Right ventricle myocardium inferior (tissue), 1 donor: ENCODE results near the gene SCNN1B. TPM values are rescaled to one million over a fixed set of nuclear protein-coding genes. Genes with fewer than 3 reads are reported as not detected.
"Not testable (repeated sequence)": the region's sequence is repeated elsewhere in the genome, so short reads cannot be mapped to it uniquely, and the experiment has no call there.

Experiments
- ATAC-seq: fragments of 200-7000 bp; cut with Tn5 transposase; one replicate; pipeline ENCODE4 v1.9.1; 2020; ENCODE audit warnings: mild to moderate bottlenecking, moderate library complexity
- DNase-seq: peaks from one replicate; pipeline ENCODE4 v3.0.0; 2021; ENCODE audit errors: missing footprints
- intact Hi-C: fragments of 100-400 bp; cut with DNase I; formaldehyde crosslinking; loops from one replicate; pipeline ENCODE4 v1.11.0; 2022
- total RNA-seq: library from RNA; stranded (reverse); fragmentation: NEBNext Ultra II Directional; extraction: Animal tissue kit (Norgen Biotek cat#: 25700); gene quantifications from one replicate; pipeline ENCODE4 v1.2.1, GENCODE V29; 2021
- donor health status: DM: no; HTN: yes; CAD: no; lungs with severe emphysema.

The SCNN1B gene
- total RNA-seq, 1 donor from 2014 or later: 0.27 TPM

GRCh38 chr16:23339787-23340186, 37.7 kb downstream of the SCNN1B start:
- intact Hi-C loops: no loop called here
- no peak for ATAC-seq
- no peak for DNase-seq

GRCh38 chr16:23342083-23342640, 40.1 kb downstream of the SCNN1B start:
- DNase-seq: no peak
- ATAC-seq: no peak
- intact Hi-C loops: no loop called here

- ATAC-seq (no peak), DNase-seq (no peak)
- intact Hi-C loops: no loop called here
Observed at GRCh38 chr16:23343643-23344612, 41.8 kb downstream of the SCNN1B start.

- no peak for DNase-seq
- intact Hi-C loops: no loop called here
- ATAC-seq: no peak
Observed at GRCh38 chr16:23345237-23345636, 43.1 kb downstream of the SCNN1B start.

GRCh38 chr16:23348579-23349469, 46.7 kb downstream of the SCNN1B start:
- DNase-seq: no peak
- intact Hi-C loops: no loop called here
- ATAC-seq: no peak

GRCh38 chr16:23351360-23351759, 49.3 kb downstream of the SCNN1B start:
- DNase-seq (no peak), ATAC-seq (no peak)
- intact Hi-C loops: no loop called here

- ATAC-seq: no peak
- DNase-seq: no peak
- intact Hi-C loops: no loop called here
Observed at GRCh38 chr16:23353440-23353839, 51.3 kb downstream of the SCNN1B start.

- ATAC-seq (no peak), DNase-seq (no peak)
- intact Hi-C loops: no loop called here
Observed at GRCh38 chr16:23354246-23354645, 52.1 kb downstream of the SCNN1B start.

- intact Hi-C loops: no loop called here
- ATAC-seq: no peak
- no peak for DNase-seq
Observed at GRCh38 chr16:23355106-23355670, 53.1 kb downstream of the SCNN1B start.

- intact Hi-C loops: no loop called here
- no peak for ATAC-seq
- DNase-seq: no peak
Observed at GRCh38 chr16:23356941-23357340, 54.8 kb downstream of the SCNN1B start.

- intact Hi-C loops: no loop called here
- ATAC-seq (no peak), DNase-seq (no peak)
Observed at GRCh38 chr16:23357761-23358290, 55.7 kb downstream of the SCNN1B start.

GRCh38 chr16:23359092-23359760, 57.1 kb downstream of the SCNN1B start:
- ATAC-seq (no peak), DNase-seq (no peak)
- intact Hi-C loops: no loop called here

- DNase-seq (no peak), ATAC-seq (peak; percentile 44)
- intact Hi-C loops: no loop called here
Observed at GRCh38 chr16:23362460-23363317, 60.6 kb downstream of the SCNN1B start.

- intact Hi-C loops: no loop called here
- DNase-seq (no peak), ATAC-seq (no peak)
Observed at GRCh38 chr16:23365602-23366240, 63.6 kb downstream of the SCNN1B start.

GRCh38 chr16:23366341-23366740, 64.2 kb downstream of the SCNN1B start:
- DNase-seq, ATAC-seq, intact Hi-C loops: not testable (repeated sequence)

- intact Hi-C loops: no loop called here
- no peak for ATAC-seq
- DNase-seq: no peak
Observed at GRCh38 chr16:23367564-23367963, 65.5 kb downstream of the SCNN1B start.

- DNase-seq (no peak), ATAC-seq (no peak)
- intact Hi-C loops: no loop called here
Observed at GRCh38 chr16:23367988-23368387, 65.9 kb downstream of the SCNN1B start.
